Motor neuron (in vitro differentiated cells): ENCODE data around the gene LTF. TPM values are rescaled to one million over a fixed set of nuclear protein-coding genes. Genes with fewer than 3 reads are reported as not detected.
A peak's percentile ranks its signal among the peaks of the same experiment; 100 is the strongest.

Source experiments
- ATAC-seq, 8 experiments: fragments of 200-7000 bp; cut with Tn5 transposase; replicated peaks in 6 of 8; 2 replicates each; pipeline ENCODE4 v1.8.0; 2021; ENCODE audit warnings: mild to moderate bottlenecking in 8 of 8, moderate library complexity in 8 of 8
- H3K27ac ChIP-seq, 2 donors: fragments of 250-450 bp; sonication (Bioruptor Pico); 2 replicates each; pipeline ENCODE4 v1.9.0; 2021; ENCODE audit warnings: antibody characterized with exemption in 2 of 2, mild to moderate bottlenecking in 2 of 2, moderate library complexity in 1 of 2
- H3K4me1 ChIP-seq, 2 donors: fragments of 250-450 bp; sonication (Bioruptor Pico); replicated peaks in 1 of 2; 2 replicates each; pipeline ENCODE4 v1.6.1; 2021; ENCODE audit warnings: antibody characterized with exemption in 2 of 2, mild to moderate bottlenecking in 2 of 2, moderate library complexity in 1 of 2
- H3K4me3 ChIP-seq, 5 donors: fragments of 250-450 bp; sonication (Bioruptor Pico); 2 replicates each; pipeline ENCODE4 v1.9.0; 2021; ENCODE audit warnings: antibody characterized with exemption in 5 of 5, mild to moderate bottlenecking in 5 of 5, moderate library complexity in 4 of 5
- WGBS, 10 experiments: fragments of 450-650 bp; shearing (Covaris generic); methylation state at CpG; one replicate each; pipeline ENCODE4 v1.0.0; 2022; 5-methylcytosine and 5-hydroxymethylcytosine counted together
- in situ Hi-C, 9 experiments: fragments of 400-800 bp; cut with MboI; loops; one replicate each; pipeline ENCODE4 v1.15.0; 2021; ENCODE audit warnings: low sequenced_read_pairs in 9 of 9, low pct_unique_long_range_greater_than_20kb in 2 of 9; ENCODE audit not compliant: unreplicated experiment in 9 of 9
- total RNA-seq, 8 experiments: library from RNA; unstranded; fragments of 300-600 nt; gene quantifications; 2 replicates each; pipeline versions ENCODE4 v1.2.3 to v1.2.4, GENCODE V29; 2022

The LTF gene
- total RNA-seq, 8 experiments from 2014 or later = 0.04 to 8.1 (median 1.5) TPM; not detected in 2

GRCh38 chr3:46485779-46486175, 21.1 kb upstream of the LTF start:
- H3K4me3 ChIP-seq = no peak overlapping the region
- peaks cover 0 to 4% of the 10 kb centered on the region in 2 donors for H3K4me1 ChIP-seq
- 20 to 92% (median 73%) methylated on average over 1 to 4 of the region's 4 CpGs; no CpG with 5 or more reads in 3 of the 10 experiments for WGBS, 10 experiments
- ATAC-seq = no peak
- no peak overlapping the region for H3K27ac ChIP-seq
- in situ Hi-C loops = loop anchor here in 4 of 9 experiments (25.0 kb wide), 2 partner anchors 152 to 427 kb away; no protein-coding TSS in a partner anchor

- peak in 2 of 8 experiments; percentile 19 to 22 for ATAC-seq
- H3K4me3 ChIP-seq = no peak overlapping the region
- H3K4me1 ChIP-seq = peaks cover 1 to 4% of the 10 kb centered on the region in 2 donors
- in situ Hi-C loops = loop anchor here in 4 of 9 experiments (25.0 kb wide), 2 partner anchors 152 to 427 kb away; no protein-coding TSS in a partner anchor
- WGBS, 10 experiments = 40 to 90% (median 75%) methylated on average over 1 to 6 of the region's 10 CpGs; no CpG with 5 or more reads in 5 of the 10 experiments
- no peak overlapping the region for H3K27ac ChIP-seq
Measured at GRCh38 chr3:46484911-46485778, 20.4 kb upstream of the LTF start.

DNA sequence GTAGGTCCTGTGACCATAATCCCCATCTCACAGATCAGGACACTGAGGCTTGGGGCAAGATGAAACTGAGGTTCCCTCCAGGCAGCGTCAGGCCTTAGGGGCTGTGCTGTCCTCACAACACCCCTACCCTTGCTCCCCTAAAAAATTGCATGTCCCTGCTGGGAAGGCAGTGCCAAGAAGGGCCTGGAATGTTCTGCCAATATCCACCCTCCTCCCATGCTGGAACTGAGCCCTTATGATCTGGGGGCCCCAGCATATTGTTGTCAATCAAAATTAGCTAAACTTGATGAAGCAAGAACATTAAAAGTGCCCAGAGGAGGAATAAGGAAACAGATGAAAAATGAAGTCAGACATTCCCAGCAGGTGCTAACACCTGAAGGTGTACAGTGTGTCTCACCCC, 19.7 kb upstream of the LTF start:
- in situ Hi-C loops = loop anchor here in 4 of 9 experiments (25.0 kb wide), 2 partner anchors 153 to 428 kb away; no protein-coding TSS in a partner anchor
- WGBS, 10 experiments = 40% methylated on average over 1 of the region's 1 CpG; no CpG with 5 or more reads in 9 of the 10 experiments
- H3K4me3 ChIP-seq = no peak overlapping the region

GRCh38 chr3:46483825-46484224, 19.1 kb upstream of the LTF start:
- Histone ChIP-seq H3K4me3 (no peak overlapping the region), H3K27ac (no peak overlapping the region), H3K4me1 (peaks cover under 1 to 4% of the 10 kb centered on the region in 2 donors)
- 80 to 100% (median 86%) methylated on average over 1 to 2 of the region's 2 CpGs; no CpG with 5 or more reads in 3 of the 10 experiments for WGBS, 10 experiments
- ATAC-seq = no peak
- in situ Hi-C loops = loop anchor here in 4 of 9 experiments (25.0 kb wide), 2 partner anchors 153 to 428 kb away; no protein-coding TSS in a partner anchor

More for the DNA sequence above, 19.7 kb upstream of the LTF start:
- Histone ChIP-seq H3K4me1 (peaks cover 4% of the 10 kb centered on the region in 2 donors), H3K27ac (no peak overlapping the region)
- ATAC-seq = no peak

- 0 to 100% (median 52%) methylated on average over 1 of the region's 1 CpG; no CpG with 5 or more reads in 4 of the 10 experiments for WGBS, 10 experiments
- in situ Hi-C loops = loop anchor here in 4 of 9 experiments (25.0 kb wide), 2 partner anchors 155 to 430 kb away; no protein-coding TSS in a partner anchor
- no peak overlapping the region for H3K4me3 ChIP-seq
- peak in 2 of 8 experiments; percentile 76 to 90 for ATAC-seq
- H3K4me1 ChIP-seq = peaks cover 0 to 4% of the 10 kb centered on the region in 2 donors
- H3K27ac ChIP-seq = no peak overlapping the region
Measured at GRCh38 chr3:46482632-46483350, 18.1 kb upstream of the LTF start.

GRCh38 chr3:46481636-46482035, 16.9 kb upstream of the LTF start:
- H3K4me1 ChIP-seq = peaks cover 0 to 4% of the 10 kb centered on the region in 2 donors
- H3K4me3 ChIP-seq = no peak overlapping the region
- in situ Hi-C loops = loop anchor here in 4 of 9 experiments (25.0 kb wide), 2 partner anchors 156 to 431 kb away; no protein-coding TSS in a partner anchor
- no peak overlapping the region for H3K27ac ChIP-seq
- no peak for ATAC-seq
- 0 to 100% (median 85%) methylated on average over 1 to 4 of the region's 4 CpGs for WGBS, 10 experiments

DNA sequence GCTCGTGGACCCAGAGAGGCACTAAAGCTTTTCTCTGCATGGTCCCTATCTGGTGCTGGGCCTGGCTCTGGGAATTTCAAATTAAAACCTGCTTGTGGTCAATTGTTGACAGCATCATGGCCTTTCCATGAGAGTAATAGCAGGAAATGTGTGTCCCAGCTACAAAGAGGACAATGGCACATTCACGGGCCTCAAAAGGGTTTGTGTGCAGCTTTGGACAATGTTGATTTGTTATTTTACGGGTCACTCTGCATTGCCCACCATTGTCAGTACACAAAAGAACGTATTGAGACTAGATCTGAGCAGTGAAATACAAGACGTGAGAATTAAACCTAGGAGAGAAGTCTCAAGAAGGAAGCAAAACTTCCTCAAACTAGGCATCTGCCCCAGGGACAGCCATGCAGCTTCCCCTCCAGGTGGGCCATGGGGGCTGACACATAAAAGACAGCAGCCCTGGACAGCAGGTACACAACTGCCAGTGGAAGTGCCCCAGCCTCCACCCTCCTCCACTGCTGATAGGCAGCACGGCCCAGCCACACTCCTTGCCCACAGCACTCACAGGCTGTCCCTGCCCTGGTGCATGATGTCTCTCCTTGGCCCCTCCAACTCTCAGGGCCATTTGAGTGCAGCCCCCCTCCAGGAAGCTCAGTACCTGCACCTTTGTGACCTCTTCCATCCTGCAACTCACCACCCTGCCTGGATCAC, 15.9 kb upstream of the LTF start:
- no peak overlapping the region for H3K27ac ChIP-seq
- in situ Hi-C loops = loop anchor here in 4 of 9 experiments (25.0 kb wide), 2 partner anchors 157 to 432 kb away; no protein-coding TSS in a partner anchor
- no peak overlapping the region for H3K4me3 ChIP-seq
- H3K4me1 ChIP-seq = peaks cover 0 to 4% of the 10 kb centered on the region in 2 donors
- 26 to 82% (median 39%) methylated on average over 2 to 6 of the region's 6 CpGs; no CpG with 5 or more reads in 3 of the 10 experiments for WGBS, 10 experiments
- ATAC-seq = peak in 2 of 8 experiments; percentile 20 to 22

GRCh38 chr3:46479696-46480095, 15.0 kb upstream of the LTF start:
- in situ Hi-C loops = loop anchor here in 4 of 9 experiments (25.0 kb wide), 2 partner anchors 158 to 433 kb away; no protein-coding TSS in a partner anchor
- 38 to 100% (median 73%) methylated on average over 1 to 5 of the region's 5 CpGs; no CpG with 5 or more reads in 5 of the 10 experiments for WGBS, 10 experiments
- no peak overlapping the region for H3K27ac ChIP-seq
- no peak for ATAC-seq
- peaks cover 0 to 4% of the 10 kb centered on the region in 2 donors for H3K4me1 ChIP-seq
- H3K4me3 ChIP-seq = no peak overlapping the region

- WGBS, 10 experiments = 60 to 92% (median 84%) methylated on average over 1 to 3 of the region's 5 CpGs; no CpG with 5 or more reads in 6 of the 10 experiments
- in situ Hi-C loops = loop anchor here in 4 of 9 experiments (25.0 kb wide), 2 partner anchors 158 to 433 kb away; no protein-coding TSS in a partner anchor
- ATAC-seq = no peak
- Histone ChIP-seq H3K27ac (no peak overlapping the region), H3K4me3 (no peak overlapping the region), H3K4me1 (peaks cover 0 to 4% of the 10 kb centered on the region in 2 donors)
Measured at GRCh38 chr3:46479021-46479420, 14.3 kb upstream of the LTF start.

GRCh38 chr3:46478341-46478740, 13.6 kb upstream of the LTF start:
- Histone ChIP-seq H3K4me1 (peaks cover 0 to 4% of the 10 kb centered on the region in 2 donors), H3K4me3 (no peak overlapping the region), H3K27ac (no peak overlapping the region)
- ATAC-seq = no peak
- in situ Hi-C loops = loop anchor here in 4 of 9 experiments (25.0 kb wide), 2 partner anchors 159 to 434 kb away; no protein-coding TSS in a partner anchor
- WGBS, 10 experiments = 30 to 100% (median 88%) methylated on average over 1 to 4 of the region's 5 CpGs; no CpG with 5 or more reads in 2 of the 10 experiments

GRCh38 chr3:46477756-46478155, 13.1 kb upstream of the LTF start:
- 35 to 80% (median 69%) methylated on average over 1 to 4 of the region's 6 CpGs; no CpG with 5 or more reads in 4 of the 10 experiments for WGBS, 10 experiments
- no peak for ATAC-seq
- in situ Hi-C loops = loop anchor here in 4 of 9 experiments (25.0 kb wide), 2 partner anchors 160 to 435 kb away; no protein-coding TSS in a partner anchor
- no peak overlapping the region for H3K4me3 ChIP-seq
- peaks cover 0 to 4% of the 10 kb centered on the region in 2 donors for H3K4me1 ChIP-seq
- H3K27ac ChIP-seq = no peak overlapping the region
